HepG2 (cell line): ENCODE measurements around the gene CDH23. TPM values are rescaled to one million over a fixed set of nuclear protein-coding genes. Genes with fewer than 3 reads are reported as not detected.

Experiments
- ATAC-seq: fragments of 200-7000 bp; cut with Tn5 transposase; 3 replicates; pipeline ENCODE4 v1.9.1; 2020; ENCODE audit warnings: mild to moderate bottlenecking, moderate library complexity
- BruUV-seq: library from RNA; stranded (reverse); fragments of 400-500 nt; replicated peaks from 2 replicates; lab custom pipeline; 2021; lab: Mats Ljungman, UMichigan
- CTCF ChIA-PET: fragments of 300-600 bp; formaldehyde crosslinking; extraction: SDS; loops from one replicate; lab custom pipeline; 2021; ENCODE audit warnings: low total read pairs, inconsistent platforms, low intra/inter-chr PET ratio; lab: Yijun Ruan, JAX
- POLR2A ChIA-PET: fragments of 350-600 bp; sonication (Branson Sonifier 250); formaldehyde crosslinking; loops from one replicate; lab custom pipeline; 2020; ENCODE audit warnings: antibody characterized with exemption, inconsistent platforms; lab: Yijun Ruan, JAX
- DNase-seq: peaks from one replicate; pipeline ENCODE4 v3.0.0-alpha.2; 2015; ENCODE audit warnings: low spot score
- FAIRE-seq: peaks from 3 replicates; lab custom pipeline; 2011; peaks lifted over from hg19 to GRCh38; lab: Jason Lieb, UNC
- H2AFZ ChIP-seq: one replicate; pipeline ENCODE4 v1.6.1; 2011; ENCODE audit warnings: low read length, inconsistent platforms
- H3K27ac ChIP-seq: fragments of 300-600 bp; 3 replicates; pipeline ENCODE4 v1.8.0; 2011; ENCODE audit warnings: mixed run types, mild to moderate bottlenecking, mixed read lengths, low read length, inconsistent platforms; ENCODE audit not compliant: insufficient read depth; ENCODE audit errors: extremely low read length
- H3K27me3 ChIP-seq, 2 experiments: fragments of 200-600 bp in 1 of 2; 2 replicates in 1 of 2; 3 replicates in 1 of 2; pipeline versions ENCODE4 v1.6.0 to v1.8.0; 2011; ENCODE audit warnings: low read length in 2 of 2, mild to moderate bottlenecking in 2 of 2, moderate library complexity in 2 of 2, inconsistent platforms in 1 of 2; ENCODE audit not compliant: insufficient read depth in 2 of 2, control insufficient read depth in 1 of 2
- H3K36me3 ChIP-seq, 2 experiments: fragments of 200-600 bp in 1 of 2; replicated peaks in 1 of 2; 2 replicates in 1 of 2; 3 replicates in 1 of 2; pipeline versions ENCODE4 v1.5.1 to v1.8.0; 2011; ENCODE audit warnings: low read length in 2 of 2, inconsistent platforms in 1 of 2; ENCODE audit not compliant: insufficient read depth in 2 of 2, control insufficient read depth in 1 of 2
- H3K4me1 ChIP-seq: 2 replicates; pipeline ENCODE4 v1.5.1; 2012; ENCODE audit warnings: low read length, inconsistent platforms; ENCODE audit not compliant: insufficient read depth
- H3K4me2 ChIP-seq: 2 replicates; pipeline ENCODE4 v1.6.0; 2011; ENCODE audit warnings: low read depth, low read length, inconsistent platforms
- H3K4me3 ChIP-seq, 3 experiments: fragments of 200-600 bp in 1 of 3; sonication (generic), shearing (Covaris generic) in 1 of 3; replicated peaks in 1 of 3; 2 replicates each; pipeline ENCODE4 v1.5.1; 2011 to 2016; ENCODE audit warnings: low read length in 3 of 3, inconsistent platforms in 2 of 3, low read depth in 2 of 3, mild to moderate bottlenecking in 2 of 3, control low read depth in 1 of 3, mixed read lengths in 1 of 3; ENCODE audit not compliant: insufficient read depth in 1 of 3
- H3K79me2 ChIP-seq: one replicate; pipeline ENCODE4 v1.6.1; 2011; ENCODE audit warnings: low read length, inconsistent platforms; ENCODE audit not compliant: insufficient read depth
- H3K9ac ChIP-seq: 2 replicates; pipeline ENCODE4 v1.6.0; 2011; ENCODE audit warnings: mild to moderate bottlenecking, low read depth, low read length, inconsistent platforms; ENCODE audit not compliant: insufficient read depth
- H3K9me3 ChIP-seq: 2 replicates; pipeline ENCODE4 v1.5.1; 2012; ENCODE audit warnings: mild to moderate bottlenecking, low read length
- H4K20me1 ChIP-seq: 2 replicates; pipeline ENCODE4 v1.6.0; 2011; ENCODE audit warnings: inconsistent platforms, mild to moderate bottlenecking, low read length, moderate library complexity; ENCODE audit not compliant: insufficient read depth
- CTCF ChIP-seq: sonication (generic); formaldehyde crosslinking; IDR thresholded peaks from 2 replicates; pipeline ENCODE4 v1.5.0; 2020; ENCODE audit warnings: mild to moderate bottlenecking, missing genetic modification reagents, moderate library complexity
- NCOR1 ChIP-seq: fragments of 200-600 bp; sonication (generic); IDR thresholded peaks from 2 replicates; pipeline ENCODE4 v1.7.0; 2017; ENCODE audit warnings: antibody characterized with exemption, low read length, borderline replicate concordance
- PCBP1 ChIP-seq: fragments of 200-400 bp; formaldehyde crosslinking; IDR thresholded peaks from 2 replicates; pipeline ENCODE4 v1.6.1; 2017; ENCODE audit warnings: mild to moderate bottlenecking, low read depth, low read length, borderline replicate concordance
- PRPF4 ChIP-seq: fragments of 200-400 bp; formaldehyde crosslinking; IDR thresholded peaks from 2 replicates; pipeline ENCODE4 v1.6.1; 2016; ENCODE audit warnings: low read length, low read depth; ENCODE audit not compliant: poor library complexity, severe bottlenecking
- U2AF1 ChIP-seq: fragments of 200-400 bp; formaldehyde crosslinking; optimal IDR thresholded peaks from 2 replicates; pipeline ENCODE3; 2017; ENCODE audit warnings: mild to moderate bottlenecking, low read depth, low read length
- WIZ ChIP-seq: sonication (generic); formaldehyde crosslinking; IDR thresholded peaks from 2 replicates; pipeline ENCODE4 v1.5.1; 2020; ENCODE audit warnings: mild to moderate bottlenecking, missing genetic modification reagents
- ZNF292 ChIP-seq: sonication (generic); formaldehyde crosslinking; IDR thresholded peaks from 2 replicates; pipeline ENCODE4 v1.8.1; 2022; ENCODE audit warnings: mild to moderate bottlenecking, low read depth, missing genetic modification reagents, borderline replicate concordance
- ZNF629 ChIP-seq: sonication (generic); formaldehyde crosslinking; conservative IDR thresholded peaks from 2 replicates; pipeline ENCODE4 v1.5.0; 2020; ENCODE audit warnings: missing genetic modification reagents
- WGBS: methylation state at CpG from one replicate; pipeline ENCODE4 v1.1.6; 2017; ENCODE audit warnings: low lambda C conversion rate; 5-methylcytosine and 5-hydroxymethylcytosine counted together
- in situ Hi-C: cut with HindIII; loops from 2 replicates; pipeline ENCODE4 v1.10.0; 2017; ENCODE audit warnings: low pct_unique_long_range_greater_than_20kb; ENCODE audit not compliant: extremely low pct_ligation_motif_present
- intact Hi-C: fragments of 100-400 bp; cut with micrococcal nuclease; formaldehyde crosslinking; loops from one replicate; pipeline ENCODE4 v1.10.0; 2022; ENCODE audit not compliant: unreplicated experiment
- polyA plus RNA-seq, 8 experiments: library from polyadenylated mRNA; depleted of rRNA in 3 of 8; stranded (reverse) in 7 of 8; unstranded in 1 of 8; fragments of >200 nt; fragmentation: Illumina TruSeq in 4 of 8; extraction: Trizol in 4 of 8; gene quantifications; 2 replicates each; pipeline versions ENCODE4 v1.2.1 to v1.2.3, GENCODE V29; 2011 to 2016; ENCODE audit warnings: low read depth in 4 of 8, missing spikeins in 1 of 8, mixed read lengths in 1 of 8; ENCODE audit not compliant: insufficient read depth in 1 of 8
- total RNA-seq, 5 experiments: library from RNA; depleted of rRNA; stranded (reverse); fragments of >200 nt; fragmentation: Illumina TruSeq; extraction: Trizol; gene quantifications; 2 replicates each; pipeline ENCODE4 v1.2.3, GENCODE V29; 2016; ENCODE audit warnings: low read depth in 1 of 5

Gene CDH23
- total and polyA plus RNA-seq, 2 of the 13 experiments (the other 11 are each of a cell fraction or from before 2014, with no cell fraction given): 0.13 TPM; not detected in 1

- TF ChIP-seq U2AF1 (no peak), PRPF4 (no peak), PCBP1 (no peak), NCOR1 (no peak), ZNF292 (CRISPR knock-in tag) (no peak)
These were observed 77.2 kb downstream of the CDH23 start (continued) for GRCh38 chr10:71473671-71474599.

GRCh38 chr10:71474702-71475242 lies 78.1 kb downstream of the CDH23 start:
- no peak for DNase-seq
- Histone ChIP-seq H3K4me2 (no peak overlapping the region), H3K27me3 (peaks cover 2 to 46% of the 10 kb centered on the region in 2 experiments; a peak in 3 of 5 replicates), H3K36me3 (no peaks in the 10 kb centered on the region), H3K4me1 (no peaks in the 10 kb centered on the region), H3K79me2 (no peaks in the 10 kb centered on the region), H3K27ac (no peak overlapping the region), H3K9me3 (no peaks in the 10 kb centered on the region), H3K4me3 (no peak overlapping the region), H3K9ac (no peak overlapping the region), H2AFZ (no peak overlapping the region), H4K20me1 (no peaks in the 10 kb centered on the region)
- no peak for TF ChIP-seq CTCF (CRISPR knock-in tag)
- peak; percentile 37; the same call in 1 of the 2 replicates for TF ChIP-seq ZNF629
- TF ChIP-seq WIZ (CRISPR knock-in tag): no peak
- ATAC-seq: no peak
- FAIRE-seq: no peak
- intact Hi-C loops: no loop called here
- BruUV-seq: no TSS peak
- in situ Hi-C loops: no loop called here
- POLR2A ChIA-PET: no interaction called here
- WGBS: 15% methylated on average over 4 of the region's 7 CpGs
- CTCF ChIA-PET: no interaction called here
